HG03097 (cell line): ENCODE data around the gene PATE1.

Experiments used
- ATAC-seq: cut with Tn5 transposase; IDR thresholded peaks from one replicate; pipeline ENCODE4 v1.9.1; 2021; ENCODE audit not compliant: unreplicated experiment, low FRiP score

Gene PATE1

GRCh38 chr11:125787827-125788226 lies 41.7 kb downstream of the PATE1 start, which contains the start of gene PATE3:
TSS of gene PATE3 (plus strand) at chr11:125788127. CDS start at chr11:125788152, 25 bp downstream.
- no peak for ATAC-seq

- ATAC-seq, result no peak
Observed at GRCh38 chr11:125790825-125791224, 44.7 kb downstream of the PATE1 start.

- ATAC-seq, result no peak
Observed at GRCh38 chr11:125797641-125798040, 51.6 kb downstream of the PATE1 start.
